CD4-positive, alpha-beta T cell treated with Interferon alpha-2 for 1 hour (primary cell): Measurements from ENCODE around the gene CCDC74A.
"Not testable (repeated sequence)": the region's sequence is repeated elsewhere in the genome, so short reads cannot be mapped to it uniquely, and the experiment has no call there.

Source experiments
- DNase-seq, 2 donors: peaks; one replicate each; pipeline ENCODE4 v3.0.0-alpha.2; 2020 to 2022

The CCDC74A gene

GRCh38 chr2:131566371-131566770 is 38.7 kb downstream of the CCDC74A start:
- DNase-seq: no peak

- no peak for DNase-seq
These were observed 40.2 kb downstream of the CCDC74A start for GRCh38 chr2:131567891-131568290.

- not testable (repeated sequence) for DNase-seq
These were observed 40.7 kb downstream of the CCDC74A start for GRCh38 chr2:131568401-131568800.

- DNase-seq: no peak
These were observed 44.5 kb downstream of the CCDC74A start for GRCh38 chr2:131572175-131572574.

GRCh38 chr2:131577812-131578211 is 50.1 kb downstream of the CCDC74A start:
- DNase-seq: no peak

- no peak for DNase-seq
These were observed 52.5 kb downstream of the CCDC74A start for GRCh38 chr2:131580187-131580586.
